GM19397 (cell line): ENCODE measurements around the gene GATAD2B.

Source experiments
- ATAC-seq: cut with Tn5 transposase; IDR thresholded peaks from one replicate; pipeline ENCODE4 v1.9.1; 2021; ENCODE audit warnings: mild to moderate bottlenecking, moderate library complexity; ENCODE audit not compliant: unreplicated experiment

Gene GATAD2B

DNA sequence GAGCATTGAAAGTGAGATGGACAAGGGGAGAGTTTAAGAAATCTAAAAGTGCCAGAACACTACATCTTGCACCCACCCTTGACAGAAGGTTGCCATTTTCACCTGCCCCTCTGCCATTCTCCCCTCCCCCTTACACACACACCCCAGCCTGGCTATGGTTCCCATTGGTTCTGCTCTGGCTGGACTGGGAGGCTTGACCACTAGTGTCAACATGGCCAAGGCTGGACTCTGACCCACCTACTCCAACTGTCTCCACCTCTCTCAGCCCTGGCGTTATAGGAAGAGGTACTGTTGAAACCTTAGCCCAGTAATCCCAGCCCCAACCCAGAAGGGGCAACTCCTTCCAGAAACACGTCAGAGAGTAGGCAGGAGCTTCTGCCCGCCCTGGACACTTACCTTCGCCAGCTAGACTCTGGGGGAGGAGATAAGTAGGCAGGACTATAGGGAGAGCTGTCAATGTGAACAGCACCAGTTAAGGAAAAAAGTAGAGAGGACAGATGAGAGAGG lies 31.1 kb upstream of the GATAD2B start:
- ATAC-seq, result no peak

DNA sequence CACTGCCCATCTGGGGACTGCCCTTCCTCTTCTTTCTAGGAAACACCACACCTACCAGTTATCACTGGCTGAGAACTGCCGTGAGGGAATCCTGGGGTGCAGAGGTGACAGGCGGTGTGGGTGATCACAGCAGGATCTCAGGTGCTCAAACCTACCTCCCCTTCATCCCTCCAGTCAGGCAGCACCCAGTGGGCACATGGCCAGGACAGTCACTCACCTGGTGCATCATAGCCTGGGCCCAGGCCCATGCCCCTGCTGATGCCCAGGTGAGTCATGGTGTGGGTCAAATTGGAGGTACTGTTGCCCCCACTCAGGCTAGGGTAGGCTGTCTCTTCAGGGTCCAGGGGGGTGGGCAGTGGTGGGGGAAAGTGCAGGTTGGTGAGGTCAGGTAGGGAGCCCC lies 29.0 kb upstream of the GATAD2B start:
- no peak for ATAC-seq

DNA sequence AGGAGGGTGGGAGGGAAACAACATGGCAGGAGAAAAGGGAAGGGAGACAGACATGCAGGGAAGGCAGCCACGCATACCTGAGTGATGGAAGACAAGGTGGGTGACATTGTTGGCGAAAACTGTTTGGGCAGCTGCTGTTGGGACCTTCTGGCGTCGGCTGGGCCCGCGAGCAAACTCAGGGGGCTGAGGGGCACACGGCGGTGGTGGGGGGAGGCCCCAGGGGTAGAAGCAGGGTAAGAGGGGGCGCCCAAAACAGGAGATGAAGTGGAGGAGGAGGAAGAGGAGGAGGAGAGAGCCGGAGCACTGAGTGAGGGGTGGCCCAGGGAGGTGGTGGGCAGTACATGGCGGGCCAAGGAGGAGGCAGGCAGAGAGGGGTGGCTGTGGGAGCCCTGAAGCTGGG lies 28.4 kb upstream of the GATAD2B start:
- no peak for ATAC-seq

- peak; percentile 70 for ATAC-seq
These were observed 24.0 kb upstream of the GATAD2B start, which contains the start of gene DENND4B for GRCh38 chr1:153946622-153947241. Gene DENND4B, minus strand, starts transcription at chr1:153946718. Its CDS starts 2,344 bp downstream, at chr1:153944374.

DNA sequence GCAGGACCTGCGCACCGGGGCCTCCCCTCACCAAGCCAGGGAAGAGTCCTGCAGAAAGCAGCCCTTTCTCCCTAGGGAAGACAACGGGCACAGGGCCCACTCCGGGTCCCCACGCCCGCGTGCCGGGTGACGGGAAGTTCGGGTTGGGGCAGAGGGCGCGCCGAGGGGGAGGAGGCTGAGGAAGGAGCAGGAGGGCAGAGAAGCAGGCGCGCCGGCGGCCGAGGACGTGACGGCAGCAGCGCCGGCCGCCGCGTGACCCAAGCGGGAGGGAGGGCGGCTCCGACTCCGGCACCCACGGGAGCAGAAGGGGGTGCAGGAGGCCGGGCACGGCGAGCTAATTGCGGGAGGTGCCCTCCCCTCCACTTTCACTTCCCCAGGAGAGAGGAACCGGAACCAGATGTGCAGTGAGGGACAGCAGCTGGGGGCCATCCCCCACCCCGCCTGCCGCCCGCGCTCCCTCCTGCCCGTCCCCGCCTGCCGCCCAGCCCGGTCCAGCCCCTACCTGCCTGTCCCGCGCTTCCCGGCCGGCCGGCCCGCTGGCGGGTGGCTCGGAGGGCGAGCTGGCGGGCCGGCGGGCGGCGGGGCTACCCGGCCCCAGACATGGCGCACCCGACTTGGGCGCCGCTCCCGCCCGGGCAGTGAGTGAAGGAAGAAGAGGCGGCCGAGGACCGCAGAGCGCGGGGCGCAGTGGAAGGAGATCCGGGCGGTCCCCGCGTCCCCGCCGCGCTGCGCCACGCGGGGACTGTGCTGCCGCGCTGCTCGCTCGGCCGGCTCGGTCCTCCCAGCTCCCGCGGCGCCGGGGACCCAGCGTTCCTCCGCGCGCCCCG lies 23.2 kb upstream of the GATAD2B start:
- peak; percentile 75 for ATAC-seq

DNA sequence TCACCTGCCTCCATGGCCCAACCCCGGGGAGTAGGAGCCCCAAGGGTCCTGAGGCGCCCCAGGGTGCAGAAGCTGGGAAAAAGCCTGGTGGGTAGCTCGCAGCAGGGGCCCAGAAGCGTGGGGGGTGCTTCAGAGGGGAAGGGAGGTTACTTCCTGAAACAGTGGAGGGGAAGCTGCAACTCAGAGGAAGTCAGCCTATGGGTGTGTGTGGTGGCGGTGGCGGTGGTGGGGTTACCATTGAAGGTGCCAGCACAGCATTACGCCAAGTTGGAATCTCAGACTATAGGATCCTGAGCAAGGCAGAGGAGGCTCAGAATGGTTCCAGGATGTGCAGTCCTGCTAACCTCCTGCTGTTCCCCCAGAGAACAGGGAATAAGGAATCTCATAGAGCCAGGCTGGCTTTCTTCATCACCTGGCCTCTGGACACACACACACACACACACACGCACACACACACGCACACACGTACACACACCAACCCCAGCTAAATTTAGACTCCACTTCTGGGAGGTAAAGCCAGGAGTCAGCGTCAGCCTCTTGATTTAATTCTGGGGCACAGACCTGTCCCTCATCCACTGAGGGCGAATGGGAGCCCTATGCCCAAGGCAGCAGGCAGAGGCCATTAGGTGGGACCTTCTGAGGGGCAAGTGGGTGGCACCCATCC lies 22.5 kb upstream of the GATAD2B start:
- no peak for ATAC-seq

DNA sequence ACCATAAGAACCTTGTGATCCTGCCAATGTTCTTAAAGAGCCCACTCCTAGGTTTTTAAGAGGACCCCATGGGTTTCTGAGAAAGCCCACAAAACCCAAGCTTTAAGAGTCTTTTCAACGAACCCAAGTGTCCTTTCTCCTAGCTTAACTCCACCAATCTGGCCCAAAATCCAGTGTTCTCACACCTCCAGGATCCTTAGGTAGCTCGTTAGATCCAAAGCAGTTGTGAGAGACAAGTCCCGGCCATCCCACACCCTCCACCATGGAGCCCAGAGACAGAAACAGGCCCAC lies 22.0 kb upstream of the GATAD2B start:
- ATAC-seq, result no peak

- no peak for ATAC-seq
These were observed 21.4 kb upstream of the GATAD2B start for GRCh38 chr1:153944005-153944826.

- no peak for ATAC-seq
These were observed 20.2 kb upstream of the GATAD2B start for GRCh38 chr1:153942766-153943549.

DNA sequence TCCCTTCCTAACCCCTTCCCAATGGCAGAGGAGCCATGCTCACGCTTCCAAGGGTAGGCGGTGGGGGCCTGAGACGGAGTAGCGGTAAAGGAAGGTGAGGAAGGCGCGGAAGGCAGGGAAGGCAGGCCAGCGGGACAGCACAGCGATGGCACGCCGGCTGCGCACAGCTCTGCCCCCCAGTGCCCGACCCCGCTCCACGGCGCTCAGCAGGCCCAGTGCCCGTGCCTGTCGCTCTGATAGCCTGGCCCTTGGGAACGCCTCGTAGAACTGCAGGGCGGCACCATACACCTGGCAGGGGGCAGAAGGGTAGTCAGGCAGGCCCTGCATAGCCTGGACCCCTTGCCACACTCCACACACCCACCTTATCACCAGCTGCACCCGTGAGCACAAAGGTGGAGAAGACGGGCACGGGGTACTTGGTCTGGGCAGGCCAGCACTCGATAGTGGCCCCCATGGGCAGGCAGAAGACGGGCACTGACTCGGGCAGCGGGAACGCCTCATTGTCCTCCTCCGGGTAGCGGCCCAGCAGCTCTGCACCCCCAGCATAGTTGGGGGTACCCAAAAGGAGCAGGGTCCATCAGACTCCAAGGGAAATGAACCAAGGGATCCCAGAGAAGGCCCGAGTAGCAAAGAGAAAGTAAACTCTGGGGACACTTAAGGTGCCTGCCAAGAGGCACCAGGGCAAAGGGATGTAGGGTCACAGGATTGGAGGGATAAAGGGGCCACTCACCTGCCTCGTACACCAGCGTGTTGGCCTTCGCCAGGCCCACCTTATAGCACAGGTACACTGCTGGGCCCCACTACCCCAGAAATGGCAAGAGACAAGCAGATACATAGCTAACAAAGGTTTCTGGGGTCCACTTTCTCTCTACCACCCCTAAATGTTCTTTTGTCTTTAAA lies 19.3 kb upstream of the GATAD2B start:
- no peak for ATAC-seq

GRCh38 chr1:153940756-153941155 lies 18.0 kb upstream of the GATAD2B start:
- ATAC-seq, result no peak

DNA sequence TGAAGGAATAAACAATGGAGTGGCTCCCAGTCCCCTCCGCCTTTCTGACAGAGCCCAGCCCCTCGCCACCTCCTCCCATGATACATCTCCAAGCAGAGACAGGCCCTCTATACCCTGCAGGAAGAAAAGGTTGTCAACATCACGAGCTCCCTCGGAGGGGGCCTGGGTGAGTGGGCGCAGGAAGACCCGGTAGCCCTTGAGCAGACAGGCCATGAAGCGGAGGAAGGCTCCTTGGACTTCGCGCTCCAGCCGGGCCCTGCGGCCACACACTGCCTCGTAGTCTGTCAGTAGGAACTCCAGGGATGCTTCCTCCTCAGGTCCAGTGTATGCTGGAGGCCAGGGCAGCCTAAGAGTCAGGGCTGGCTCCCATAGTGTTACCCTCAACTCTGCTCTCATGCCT lies 16.7 kb upstream of the GATAD2B start:
- ATAC-seq, result no peak

DNA sequence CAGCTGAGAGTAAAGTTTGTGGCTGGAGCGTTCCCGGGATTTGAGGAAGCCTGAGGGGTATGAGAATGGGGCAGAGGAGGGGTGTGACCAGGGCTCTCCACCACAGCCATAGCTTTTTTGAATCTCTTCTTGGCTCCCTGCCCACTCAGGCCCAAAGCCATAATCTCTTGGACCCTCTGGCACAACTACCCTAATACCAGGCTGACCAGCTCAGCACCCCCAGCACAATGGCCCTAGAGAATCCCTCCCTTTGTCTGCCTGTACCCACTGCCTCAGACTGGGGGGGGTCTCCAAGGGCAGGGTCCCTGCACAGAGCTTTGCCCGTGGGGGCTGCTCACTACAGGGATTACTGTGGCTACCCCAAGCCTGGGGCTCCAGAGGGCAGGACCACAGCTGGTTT lies 16.2 kb upstream of the GATAD2B start:
- no peak for ATAC-seq

- no peak for ATAC-seq
These were observed 14.6 kb upstream of the GATAD2B start for GRCh38 chr1:153937331-153937730.

- no peak for ATAC-seq
These were observed 13.4 kb upstream of the GATAD2B start for GRCh38 chr1:153936011-153936802.

GRCh38 chr1:153934746-153935145 lies 12.0 kb upstream of the GATAD2B start:
- ATAC-seq, result no peak

DNA sequence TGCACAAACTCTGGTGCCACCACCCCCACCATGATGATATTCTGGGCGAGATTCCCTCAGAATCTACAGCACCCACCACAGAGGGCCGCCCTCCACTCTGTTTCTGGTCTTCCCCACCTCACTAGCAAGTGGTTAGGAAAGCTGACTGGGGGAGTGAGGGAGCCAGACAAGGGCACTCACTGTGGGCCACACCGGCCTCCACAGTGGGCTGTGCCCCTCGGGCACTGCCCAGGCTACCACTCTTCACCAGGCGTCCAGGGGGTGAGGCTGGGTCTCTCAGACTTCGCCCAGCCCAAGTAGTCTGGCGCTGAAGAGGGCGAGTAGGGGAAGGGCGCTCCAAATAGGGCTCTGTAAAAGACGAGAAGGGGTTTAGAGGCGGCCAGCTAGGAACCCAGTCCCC lies 11.2 kb upstream of the GATAD2B start:
- no peak for ATAC-seq

GRCh38 chr1:153933430-153933829 lies 10.7 kb upstream of the GATAD2B start:
- ATAC-seq, result no peak
